Urinary bladder (tissue), 4 donors: ENCODE results near the gene HMX2. TPM values are rescaled to one million over a fixed set of nuclear protein-coding genes. Genes with fewer than 3 reads are reported as not detected.
A peak's percentile ranks its signal among the peaks of the same experiment; 100 is the strongest.

Experiments used
- DNase-seq: peaks from one replicate; pipeline ENCODE4 v3.0.0-alpha.2; 2015; ENCODE audit errors: extremely low spot score
- H3K27ac ChIP-seq: one replicate; pipeline ENCODE4 v1.5.1; 2013; ENCODE audit warnings: low read depth, mild to moderate bottlenecking, moderate library complexity
- H3K36me3 ChIP-seq: one replicate; pipeline ENCODE4 v1.6.1; 2013; ENCODE audit warnings: mild to moderate bottlenecking, moderate library complexity; ENCODE audit not compliant: insufficient read depth
- H3K4me1 ChIP-seq: one replicate; pipeline ENCODE4 v1.6.1; 2013; ENCODE audit warnings: mild to moderate bottlenecking, moderate library complexity; ENCODE audit not compliant: insufficient read depth
- H3K4me3 ChIP-seq: one replicate; pipeline ENCODE4 v1.5.1; 2013; ENCODE audit warnings: low read depth, low read length
- WGBS: extraction: QIAGEN DNeasy Blood & Tissue Kit; methylation state at CpG from one replicate; pipeline ENCODE4 v1.1.7; 2013; 5-methylcytosine and 5-hydroxymethylcytosine counted together
- polyA plus RNA-seq: library from polyadenylated mRNA; stranded (reverse); fragments of 200-250 nt; gene quantifications from one replicate; pipeline ENCODE4 v1.2.3, GENCODE V29; 2013
- total RNA-seq: library from RNA; depleted of rRNA; stranded (reverse); fragments of >200 nt; gene quantifications from one replicate; pipeline ENCODE4 v1.2.3, GENCODE V29; 2014
- donor health status: healthy with polysubstance abuse.
- donor health status: healthy.

Gene HMX2
- not detected for total RNA-seq
- not detected for polyA plus RNA-seq

- Histone ChIP-seq H3K36me3 (no peaks in the 10 kb centered on the region), H3K27ac (no peak within 1 kb of the TSS), H3K4me1 (no peaks in the 10 kb centered on the region), H3K4me3 (no peak within 1 kb of the TSS)
- under 1% methylated on average over 64 of the region's 64 CpGs for WGBS
- no peak for DNase-seq
Measured at GRCh38 chr10:123147635-123148413, at the start of gene HMX2. TSS of gene HMX2 (plus strand) at chr10:123148136. CDS start at chr10:123148379, 243 bp downstream.

GRCh38 chr10:123100030-123100762 is 47.7 kb upstream of the HMX2 start:
- 80% methylated on average over 7 of the region's 7 CpGs for WGBS
- no peaks in the 10 kb centered on the region for H3K36me3 ChIP-seq

GRCh38 chr10:123101872-123102271 is 46.1 kb upstream of the HMX2 start:
- no peak overlapping the region for H3K27ac ChIP-seq
- no peaks in the 10 kb centered on the region for H3K4me1 ChIP-seq
- H3K36me3 ChIP-seq = no peaks in the 10 kb centered on the region
- no peak for DNase-seq
- no peak overlapping the region for H3K4me3 ChIP-seq
- 66% methylated on average over 9 of the region's 9 CpGs for WGBS

More at GRCh38 chr10:123100030-123100762, 47.7 kb upstream of the HMX2 start:
- no peak for DNase-seq
- Histone ChIP-seq H3K4me3 (no peak overlapping the region), H3K4me1 (no peaks in the 10 kb centered on the region), H3K27ac (no peak overlapping the region)

- no peak overlapping the region for H3K4me3 ChIP-seq
- no peak overlapping the region for H3K27ac ChIP-seq
- DNase-seq = no peak
- no peaks in the 10 kb centered on the region for H3K4me1 ChIP-seq
- no peaks in the 10 kb centered on the region for H3K36me3 ChIP-seq
- WGBS = 52% methylated on average over 2 of the region's 2 CpGs
Measured at GRCh38 chr10:123102673-123103072, 45.3 kb upstream of the HMX2 start.

GRCh38 chr10:123103944-123104343 is 44.0 kb upstream of the HMX2 start:
- no peak overlapping the region for H3K27ac ChIP-seq
- no peaks in the 10 kb centered on the region for H3K36me3 ChIP-seq
- 74% methylated on average over 9 of the region's 9 CpGs for WGBS
- no peak overlapping the region for H3K4me3 ChIP-seq
- no peaks in the 10 kb centered on the region for H3K4me1 ChIP-seq
- no peak for DNase-seq

GRCh38 chr10:123109466-123109865 is 38.5 kb upstream of the HMX2 start:
- WGBS = 77% methylated on average over 7 of the region's 7 CpGs
- Histone ChIP-seq H3K4me1 (no peaks in the 10 kb centered on the region), H3K4me3 (no peak overlapping the region), H3K27ac (no peak overlapping the region), H3K36me3 (no peaks in the 10 kb centered on the region)
- DNase-seq = no peak

- no peak for DNase-seq
- Histone ChIP-seq H3K36me3 (no peaks in the 10 kb centered on the region), H3K4me1 (no peaks in the 10 kb centered on the region), H3K4me3 (no peak overlapping the region), H3K27ac (no peak overlapping the region)
- WGBS = 8% methylated on average over 26 of the region's 26 CpGs
Measured at GRCh38 chr10:123117644-123118417, 30.1 kb upstream of the HMX2 start.

- Histone ChIP-seq H3K4me3 (no peak overlapping the region), H3K4me1 (no peaks in the 10 kb centered on the region), H3K27ac (no peak overlapping the region), H3K36me3 (no peaks in the 10 kb centered on the region)
- 74% methylated on average over 8 of the region's 8 CpGs for WGBS
- DNase-seq = no peak
Measured at GRCh38 chr10:123119081-123119480, 28.9 kb upstream of the HMX2 start.

GRCh38 chr10:123126246-123126645 is 21.7 kb upstream of the HMX2 start:
- 58% methylated on average over 5 of the region's 5 CpGs for WGBS

GRCh38 chr10:123129618-123130271 is 18.2 kb upstream of the HMX2 start:
- H3K4me1 ChIP-seq = no peaks in the 10 kb centered on the region
- no peaks in the 10 kb centered on the region for H3K36me3 ChIP-seq
- 75% methylated on average over 4 of the region's 4 CpGs for WGBS
- no peak for DNase-seq
- H3K27ac ChIP-seq = no peak overlapping the region
- H3K4me3 ChIP-seq = no peak overlapping the region

More at GRCh38 chr10:123126246-123126645, 21.7 kb upstream of the HMX2 start:
- Histone ChIP-seq H3K36me3 (no peaks in the 10 kb centered on the region), H3K4me3 (no peak overlapping the region), H3K4me1 (no peaks in the 10 kb centered on the region), H3K27ac (no peak overlapping the region)
- no peak for DNase-seq

- DNase-seq = peak; percentile 53
- Histone ChIP-seq H3K4me3 (no peak overlapping the region), H3K4me1 (no peaks in the 10 kb centered on the region), H3K36me3 (no peaks in the 10 kb centered on the region), H3K27ac (no peak overlapping the region)
- 2% methylated on average over 48 of the region's 48 CpGs for WGBS
Measured at GRCh38 chr10:123132576-123133477, 15.1 kb upstream of the HMX2 start.

GRCh38 chr10:123133541-123134342 is 14.2 kb upstream of the HMX2 start:
- Histone ChIP-seq H3K4me1 (no peaks in the 10 kb centered on the region), H3K27ac (no peak overlapping the region), H3K4me3 (no peak overlapping the region), H3K36me3 (no peaks in the 10 kb centered on the region)
- no peak for DNase-seq
- 4% methylated on average over 40 of the region's 40 CpGs for WGBS
